Glomerular endothelial cell (primary cell): ENCODE data around the gene ST6GAL1. TPM values are rescaled to one million over a fixed set of nuclear protein-coding genes. Genes with fewer than 3 reads are reported as not detected.
"Not testable (repeated sequence)": the region's sequence is repeated elsewhere in the genome, so short reads cannot be mapped to it uniquely, and the experiment has no call there.

Source experiments
- DNase-seq: peaks from one replicate; pipeline ENCODE4 v3.0.0-alpha.2; 2011; ENCODE audit warnings: low read depth, low spot score; ENCODE audit errors: extremely low read depth
- total RNA-seq: library from RNA; depleted of rRNA; stranded (reverse); fragments of >200 nt; gene quantifications from 2 replicates; pipeline ENCODE4 v1.2.3, GENCODE V29; 2015

The ST6GAL1 gene
- total RNA-seq, 1 donor from 2014 or later, result 81.4 TPM

DNA sequence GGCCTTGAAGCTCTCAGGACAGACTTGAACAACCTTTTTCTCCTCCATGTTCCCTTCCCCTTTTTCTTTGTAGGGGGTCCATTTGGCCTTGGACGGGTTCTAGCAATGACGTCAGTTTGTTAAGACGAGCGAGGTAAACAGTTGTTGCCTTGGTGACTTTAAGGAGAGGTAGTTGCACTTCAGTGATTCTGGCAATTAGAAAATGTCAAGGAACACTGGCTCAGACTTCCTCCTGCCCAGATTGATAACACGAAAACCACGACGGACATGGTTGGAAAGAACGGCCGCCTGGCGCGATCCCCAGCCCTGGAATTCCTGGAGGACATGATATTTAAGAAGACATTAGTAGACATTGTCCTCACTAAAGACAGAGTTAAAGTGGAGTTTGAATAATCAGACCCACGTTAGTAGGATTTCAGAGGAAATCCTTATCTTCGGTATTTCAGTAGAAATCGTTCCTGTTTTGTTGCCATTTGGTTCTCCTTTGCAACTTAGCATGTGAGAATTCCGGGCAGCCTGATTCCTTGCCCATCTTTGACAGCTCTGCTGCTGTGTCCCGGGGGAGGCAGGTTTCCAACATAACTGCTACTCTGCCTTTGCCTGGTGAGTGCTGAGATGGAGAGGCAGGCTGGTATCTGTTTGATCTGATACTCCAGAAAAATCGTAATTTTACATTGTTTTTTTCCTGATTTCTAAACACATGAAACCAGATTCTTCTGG is 87.3 kb downstream of the ST6GAL1 start:
- DNase-seq, result no peak

DNA sequence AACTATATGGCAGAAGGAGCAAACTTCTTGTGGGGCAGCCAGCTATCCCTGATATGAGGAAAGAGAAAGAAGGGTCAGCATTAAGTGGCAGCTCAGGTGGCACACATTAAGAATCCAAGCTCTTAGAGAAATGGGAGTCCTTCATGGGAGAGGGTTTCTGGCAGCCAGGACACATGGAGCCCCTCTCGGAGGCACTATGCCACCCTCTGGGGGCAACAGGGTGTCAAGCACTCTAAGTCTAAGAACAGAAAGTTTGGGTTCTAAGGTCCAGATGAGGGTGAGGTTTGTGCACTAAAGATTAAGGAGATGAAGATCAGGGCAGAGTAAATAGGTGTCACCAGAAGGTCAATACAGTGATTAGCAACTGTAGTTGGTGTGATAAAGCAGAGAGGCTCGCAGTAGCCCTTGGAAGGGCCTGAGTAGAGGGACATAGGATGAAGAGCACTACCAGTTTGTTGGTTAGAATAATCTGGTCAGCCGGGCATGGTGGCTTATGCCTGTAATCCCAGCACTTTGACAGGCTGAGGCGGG is 89.3 kb downstream of the ST6GAL1 start:
- DNase-seq, result no peak

DNA sequence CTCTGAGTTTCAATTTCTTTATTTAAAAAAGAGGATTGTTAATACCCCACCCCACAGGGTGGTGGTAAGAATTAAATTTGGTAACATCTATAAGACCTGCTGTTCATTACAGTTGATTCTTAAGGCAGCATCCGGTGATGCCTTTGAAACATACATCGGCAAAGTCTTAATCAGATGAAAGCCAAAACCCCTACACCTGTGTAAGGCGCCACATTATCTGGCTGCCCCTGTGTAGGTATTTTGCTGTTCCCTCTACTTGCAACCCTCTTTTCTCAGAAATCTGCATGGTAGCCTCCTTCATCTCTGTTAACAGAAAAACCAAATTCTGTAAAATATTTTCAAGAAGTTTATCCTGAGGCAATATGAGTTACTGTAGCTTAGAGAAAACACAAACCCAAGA is 90.0 kb downstream of the ST6GAL1 start:
- DNase-seq, result no peak

DNA sequence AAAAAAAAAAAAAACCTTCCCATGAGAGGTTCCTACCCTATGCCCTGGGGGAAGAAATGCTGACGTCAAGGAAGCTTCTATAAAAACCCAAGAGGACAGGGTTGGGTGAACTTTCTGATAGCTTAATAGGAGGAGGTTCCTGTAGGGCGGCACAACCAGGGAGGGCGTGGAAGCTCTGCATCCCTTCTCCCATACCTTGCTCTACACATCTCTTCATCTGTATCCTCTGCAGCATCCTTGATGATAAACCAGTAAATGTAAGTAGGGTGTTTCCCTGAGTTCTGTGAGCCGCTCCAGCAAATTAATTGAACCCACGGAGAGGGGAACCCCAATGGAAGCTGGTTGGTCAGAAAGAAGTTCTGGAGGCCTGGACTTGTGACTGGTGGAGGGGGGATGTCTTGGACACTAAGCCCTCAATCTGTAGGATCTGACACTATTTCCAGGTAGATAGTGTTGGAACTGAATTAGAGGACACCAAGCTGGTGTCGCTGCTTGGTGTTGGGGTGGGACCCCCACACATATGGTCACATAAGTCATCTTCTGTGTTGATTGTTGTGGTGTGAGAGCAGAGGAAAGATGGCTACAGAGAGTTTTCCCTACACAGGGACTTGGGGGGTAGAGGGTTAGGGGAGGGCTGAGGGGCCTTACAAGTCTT is 91.5 kb downstream of the ST6GAL1 start:
- no peak for DNase-seq

DNA sequence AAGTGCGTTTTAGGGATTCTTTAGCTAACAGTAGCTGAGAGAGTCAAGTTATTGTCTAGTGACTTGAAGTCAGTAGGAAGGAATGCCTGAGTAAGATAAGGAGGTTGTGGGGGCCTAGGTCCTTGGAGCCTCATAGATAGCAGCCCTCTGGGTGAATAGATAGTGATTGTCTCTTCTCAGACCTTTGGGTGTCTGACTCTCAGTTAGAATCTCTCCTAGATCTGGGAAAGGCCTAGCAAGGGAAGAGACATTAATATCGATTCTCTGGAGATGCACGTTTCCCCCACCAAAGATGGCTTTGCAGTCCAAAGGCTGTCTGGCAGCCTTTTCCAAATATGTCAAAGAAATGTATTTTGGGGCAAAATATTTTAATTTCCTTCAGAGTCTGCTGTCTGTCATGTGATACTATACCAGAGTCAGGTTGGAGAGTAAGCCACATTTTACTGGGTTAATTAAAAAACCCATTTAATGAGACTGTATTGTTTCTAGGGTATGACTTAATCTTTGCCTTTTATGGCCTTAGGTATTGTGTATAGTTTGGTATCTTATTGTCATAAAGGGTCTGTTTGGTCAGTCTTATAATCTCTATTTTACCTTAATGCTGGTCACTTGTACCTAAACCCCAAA is 92.2 kb downstream of the ST6GAL1 start:
- no peak for DNase-seq

DNA sequence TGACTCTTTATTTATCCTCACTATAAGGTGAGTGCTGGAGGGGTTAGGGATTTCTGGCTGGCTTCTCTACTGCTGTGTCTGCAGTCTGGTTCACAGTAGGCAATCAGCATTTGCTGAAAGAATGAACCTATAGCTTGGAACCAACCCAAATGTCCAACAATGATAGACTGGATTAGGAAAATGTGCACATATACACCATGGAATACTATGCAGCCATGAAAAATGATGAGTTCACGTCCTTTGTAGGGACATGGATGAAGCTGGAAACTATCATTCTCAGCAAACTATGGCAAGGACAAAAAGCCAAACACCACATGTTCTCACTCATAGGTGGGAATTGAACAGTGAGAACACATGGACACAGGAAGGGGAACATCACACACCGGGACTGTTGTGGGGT is 93.0 kb downstream of the ST6GAL1 start:
- not testable (repeated sequence) for DNase-seq

DNA sequence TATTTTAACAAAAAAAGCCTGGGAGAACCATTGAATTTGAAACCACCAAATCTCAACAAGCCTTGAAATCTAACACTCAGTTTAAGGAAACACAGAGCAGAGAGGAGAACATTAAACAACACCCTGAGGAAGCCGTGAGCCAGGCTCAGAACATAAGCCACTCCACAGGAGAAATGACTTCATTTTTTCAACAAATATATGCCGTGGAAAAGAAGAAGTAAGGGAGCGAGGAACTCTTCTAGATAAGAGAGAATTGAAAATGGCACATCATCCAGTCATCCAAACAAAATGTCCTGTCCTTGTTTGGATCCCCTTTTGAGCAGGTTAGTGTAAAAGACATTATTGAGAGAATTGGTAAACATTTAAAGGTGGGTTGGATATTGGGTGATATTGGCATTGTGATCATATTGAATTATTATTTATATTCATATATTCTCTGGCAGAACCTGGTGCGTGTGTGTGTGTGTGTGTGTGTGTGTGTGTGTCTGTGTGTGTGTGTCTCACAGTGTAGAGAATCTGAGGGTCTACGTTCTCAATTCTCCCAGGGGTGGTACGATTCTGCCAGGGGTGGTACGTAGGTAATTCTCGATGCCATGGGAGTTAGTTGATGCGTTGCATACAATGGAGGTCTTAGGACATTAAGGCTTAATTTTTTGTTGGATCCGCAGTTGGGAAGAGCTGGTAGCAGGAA is 94.4 kb downstream of the ST6GAL1 start:
- DNase-seq, result no peak

DNA sequence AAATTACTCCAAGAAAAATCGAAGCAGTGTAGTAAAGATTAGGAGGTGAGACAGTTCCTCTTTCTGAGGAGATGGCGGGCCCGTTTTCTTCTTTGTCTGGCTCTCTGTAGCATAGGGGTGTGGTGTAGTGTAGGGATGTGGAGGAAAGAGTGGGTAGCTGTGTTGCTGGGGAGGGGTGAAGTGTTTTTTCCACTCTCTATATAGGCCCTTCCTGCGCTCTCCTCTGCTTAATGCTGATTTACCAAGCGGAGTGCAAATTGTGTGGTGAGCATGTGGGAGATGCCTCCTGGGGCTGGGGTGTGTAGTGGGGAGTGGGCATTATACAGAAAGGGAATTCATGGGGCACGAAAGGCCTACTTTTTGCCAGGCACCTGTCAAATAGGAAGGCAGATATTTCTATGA is 94.9 kb downstream of the ST6GAL1 start:
- no peak for DNase-seq

DNA sequence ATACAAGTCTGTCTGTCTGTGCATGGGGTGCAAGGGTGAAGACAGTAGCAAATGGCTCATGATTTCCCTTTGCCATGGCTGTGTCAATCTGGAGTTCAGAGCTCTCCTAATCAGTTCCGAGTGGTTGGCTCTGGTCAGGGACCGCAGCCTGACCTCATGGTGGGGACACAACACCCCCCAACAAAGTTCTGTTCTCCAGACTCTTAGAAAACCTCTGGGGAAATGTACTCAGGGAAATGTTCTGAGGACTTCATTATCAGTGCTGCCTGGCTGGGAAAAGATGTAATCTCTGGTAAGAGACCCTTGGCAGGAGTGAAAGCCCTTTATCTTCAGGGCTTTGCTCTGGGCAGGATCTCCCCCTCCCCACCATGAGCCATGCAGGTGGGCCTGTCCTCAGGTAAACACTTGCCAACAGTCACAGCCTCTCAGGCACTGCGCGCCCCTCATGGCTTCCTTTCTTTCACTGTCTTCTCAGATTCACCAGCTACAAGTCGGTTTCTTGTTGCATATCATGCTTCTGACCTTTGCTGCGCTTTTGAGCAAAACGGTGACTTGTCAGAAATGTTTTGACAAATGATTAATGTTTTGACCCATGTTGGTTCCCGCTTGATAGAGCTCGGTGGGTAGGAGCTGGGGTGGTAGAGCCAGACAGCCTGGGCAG is 95.5 kb downstream of the ST6GAL1 start:
- DNase-seq, result no peak

DNA sequence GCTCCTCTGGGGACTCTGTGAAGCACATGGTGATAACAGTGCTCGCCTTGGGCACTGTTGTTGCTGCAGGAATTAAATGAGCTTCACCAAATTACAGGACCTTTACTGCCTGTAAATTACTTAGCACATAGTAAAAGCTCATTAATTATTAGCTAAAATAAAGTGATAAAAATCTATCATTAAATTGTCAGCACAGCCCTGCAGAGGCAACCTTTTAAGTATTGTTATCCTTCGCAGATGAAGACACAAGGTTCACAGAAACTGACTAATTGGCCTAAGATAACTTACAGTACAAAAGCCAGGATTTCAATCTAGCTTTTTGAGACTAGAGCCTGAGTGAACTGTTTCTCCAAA is 96.0 kb downstream of the ST6GAL1 start:
- DNase-seq, result no peak

DNA sequence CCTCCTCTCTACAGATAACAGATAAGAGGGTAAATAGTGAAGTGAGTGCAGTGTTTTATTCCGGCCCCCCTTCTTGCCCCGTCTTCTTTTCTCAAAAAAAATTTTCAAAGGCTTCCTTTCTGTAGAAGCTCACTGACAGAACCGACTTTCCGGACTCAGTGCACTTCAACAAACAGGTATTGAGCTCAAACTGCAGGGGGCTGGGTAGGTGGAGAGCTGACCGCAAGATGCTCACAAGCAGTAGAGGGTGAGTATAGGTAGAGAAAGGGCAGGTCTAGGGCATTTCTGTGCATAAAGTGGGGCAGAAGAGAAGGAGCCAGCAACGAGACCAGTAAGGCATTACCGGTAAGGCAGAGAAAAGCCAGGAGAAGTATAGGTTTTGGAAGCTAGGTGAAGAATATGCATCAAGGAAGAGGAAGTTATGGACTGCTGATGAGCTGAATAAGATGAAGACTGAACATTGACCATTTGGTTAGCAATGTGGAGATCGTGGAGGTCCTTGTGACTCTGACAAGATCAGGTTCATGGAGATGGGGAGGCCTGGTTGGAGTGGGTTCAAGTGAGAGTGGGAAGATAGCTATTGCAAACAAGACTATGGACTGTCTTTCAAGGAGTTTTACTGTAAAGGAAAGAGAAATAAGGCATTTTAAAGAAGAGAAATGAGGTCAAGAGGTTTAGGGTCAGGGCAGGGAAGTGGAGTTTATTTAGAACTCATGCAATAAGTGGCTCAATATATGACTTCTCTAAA is 97.4 kb downstream of the ST6GAL1 start:
- no peak for DNase-seq

DNA sequence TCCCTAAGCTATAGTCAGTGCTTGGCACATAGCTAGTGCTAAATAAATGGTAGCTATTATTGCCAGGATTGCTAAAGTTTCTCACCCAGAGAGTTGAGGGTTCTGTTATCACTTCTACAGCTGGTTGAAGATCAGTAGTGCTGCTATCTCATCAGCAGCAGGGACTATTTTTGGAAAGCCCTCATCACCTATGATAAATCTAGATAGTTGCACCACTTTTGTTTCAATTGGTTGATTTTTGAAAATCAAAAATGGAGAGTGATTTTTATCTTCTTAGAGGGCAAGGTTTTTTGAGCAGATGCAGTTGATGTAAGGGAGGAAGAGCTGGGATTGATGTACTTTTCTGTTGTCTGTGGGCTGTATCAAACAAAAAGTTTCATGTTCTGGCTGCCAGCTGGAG is 101.6 kb downstream of the ST6GAL1 start:
- no peak for DNase-seq

DNA sequence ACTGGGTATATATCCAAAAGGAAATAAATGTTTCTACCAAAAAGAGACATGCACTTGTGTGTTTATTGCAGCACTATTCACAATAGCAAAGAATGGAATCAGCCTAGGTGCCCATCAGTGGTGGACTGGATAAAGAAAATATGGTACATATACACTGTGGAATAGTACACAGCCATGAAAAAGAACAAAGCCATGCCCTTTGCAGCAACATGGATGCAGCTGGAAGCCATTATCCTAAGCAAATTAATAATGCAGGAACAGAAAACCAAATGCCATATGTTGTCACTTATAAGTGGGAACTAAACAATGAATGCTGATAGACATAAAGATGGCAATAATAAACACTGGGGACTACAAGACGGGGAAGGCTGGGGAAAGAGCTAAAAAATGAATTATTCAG is 106.1 kb downstream of the ST6GAL1 start:
- no peak for DNase-seq

DNA sequence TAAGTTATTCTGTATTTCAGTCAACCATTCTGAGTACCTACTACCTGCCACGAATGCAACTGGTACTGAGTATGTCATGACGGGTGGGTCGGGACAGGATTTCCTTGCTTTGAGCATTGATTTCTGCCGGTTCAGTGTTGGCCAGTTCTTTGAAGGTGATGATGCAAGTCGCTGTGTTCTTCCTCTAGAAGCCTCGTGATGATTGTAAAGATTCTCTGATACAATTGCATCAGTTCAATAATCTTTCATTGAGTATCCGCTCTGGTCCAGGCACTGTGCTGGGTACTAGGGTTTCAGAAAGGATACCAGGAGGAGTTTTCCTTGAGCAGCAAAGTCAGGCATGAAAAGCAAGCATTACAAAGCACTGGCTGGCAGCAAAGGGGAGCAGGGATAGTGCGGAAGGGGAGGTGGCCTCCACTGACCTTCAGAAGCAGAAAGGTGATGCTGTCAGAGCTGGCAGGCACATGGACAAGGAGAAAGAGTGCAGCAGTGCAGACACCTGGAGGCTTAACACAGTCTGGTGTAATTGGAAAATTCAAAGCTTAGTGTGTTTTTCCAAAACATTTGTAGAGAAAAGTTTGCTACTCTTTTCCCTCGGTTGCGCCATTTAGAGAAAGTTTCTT is 108.9 kb downstream of the ST6GAL1 start:
- DNase-seq, result no peak

DNA sequence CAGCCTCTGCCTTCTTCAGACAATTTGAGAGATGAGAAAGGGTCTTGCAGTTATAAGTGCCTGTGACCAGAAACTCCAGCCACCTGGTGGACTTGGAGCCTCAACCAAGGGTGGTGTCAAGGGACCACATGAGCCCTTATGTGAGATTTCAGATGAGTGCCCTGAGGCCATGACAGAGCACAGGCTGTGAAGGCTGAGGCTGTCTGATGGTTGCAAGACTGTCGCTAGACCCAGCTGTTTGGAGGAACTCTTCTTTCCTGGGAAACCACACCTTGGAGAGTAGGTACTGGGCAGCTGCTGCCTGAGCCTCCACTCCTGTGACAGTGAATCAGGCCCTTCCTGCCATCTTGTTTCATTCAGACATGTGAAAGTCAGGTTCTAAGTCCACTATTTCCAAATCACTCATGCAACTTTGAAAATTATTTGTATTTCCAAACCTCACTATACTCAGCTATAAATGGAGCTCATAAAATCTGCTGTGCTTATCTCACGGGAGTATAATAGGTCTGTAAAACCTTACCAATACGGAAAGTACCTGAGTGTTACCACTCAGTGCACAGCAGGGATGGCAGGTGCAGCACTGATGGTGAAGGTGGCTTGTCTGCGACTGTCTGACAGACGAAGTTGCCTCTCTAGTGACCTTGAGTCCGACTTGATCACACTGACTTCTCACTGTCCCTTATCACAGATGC is 109.5 kb downstream of the ST6GAL1 start:
- DNase-seq, result no peak

DNA sequence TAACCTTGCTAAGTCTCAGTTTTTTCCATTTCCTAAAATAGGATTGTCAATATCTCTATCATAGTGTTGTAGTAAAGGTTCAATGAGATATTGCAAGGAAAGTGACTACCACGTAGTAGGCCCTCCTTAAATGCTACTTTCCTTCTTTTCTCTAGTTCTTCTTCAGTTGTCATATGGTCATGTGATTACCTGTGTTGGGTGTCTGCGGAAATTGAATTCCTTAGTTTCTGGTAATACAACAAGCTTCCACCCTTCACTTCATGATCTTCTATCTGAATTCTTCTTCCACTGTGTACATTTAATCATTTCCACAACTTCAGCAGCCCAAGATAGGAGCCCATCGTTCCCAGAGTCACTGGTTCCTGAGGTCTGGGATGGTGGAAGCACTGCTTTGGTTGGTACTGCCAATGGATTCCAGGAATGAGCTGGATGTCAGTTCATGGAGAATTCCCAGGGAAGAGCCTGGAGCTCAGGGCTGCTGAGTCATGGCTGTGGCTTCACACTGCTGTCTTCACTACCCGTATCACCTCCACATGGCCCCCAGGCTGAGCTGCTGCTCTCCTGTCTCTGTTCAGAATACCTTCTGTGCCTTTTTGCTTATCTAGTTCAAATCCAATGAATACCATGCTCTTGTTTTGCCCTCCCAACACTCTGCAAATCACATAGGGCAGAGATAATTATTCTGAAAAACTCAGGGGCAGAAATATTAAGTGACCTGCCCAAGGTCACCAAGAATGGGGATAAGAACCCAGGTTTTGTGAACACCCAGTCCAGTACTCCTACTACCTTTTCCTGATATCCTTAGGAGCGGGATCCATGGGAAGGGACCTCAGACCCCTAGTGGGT is 110.4 kb downstream of the ST6GAL1 start:
- no peak for DNase-seq

DNA sequence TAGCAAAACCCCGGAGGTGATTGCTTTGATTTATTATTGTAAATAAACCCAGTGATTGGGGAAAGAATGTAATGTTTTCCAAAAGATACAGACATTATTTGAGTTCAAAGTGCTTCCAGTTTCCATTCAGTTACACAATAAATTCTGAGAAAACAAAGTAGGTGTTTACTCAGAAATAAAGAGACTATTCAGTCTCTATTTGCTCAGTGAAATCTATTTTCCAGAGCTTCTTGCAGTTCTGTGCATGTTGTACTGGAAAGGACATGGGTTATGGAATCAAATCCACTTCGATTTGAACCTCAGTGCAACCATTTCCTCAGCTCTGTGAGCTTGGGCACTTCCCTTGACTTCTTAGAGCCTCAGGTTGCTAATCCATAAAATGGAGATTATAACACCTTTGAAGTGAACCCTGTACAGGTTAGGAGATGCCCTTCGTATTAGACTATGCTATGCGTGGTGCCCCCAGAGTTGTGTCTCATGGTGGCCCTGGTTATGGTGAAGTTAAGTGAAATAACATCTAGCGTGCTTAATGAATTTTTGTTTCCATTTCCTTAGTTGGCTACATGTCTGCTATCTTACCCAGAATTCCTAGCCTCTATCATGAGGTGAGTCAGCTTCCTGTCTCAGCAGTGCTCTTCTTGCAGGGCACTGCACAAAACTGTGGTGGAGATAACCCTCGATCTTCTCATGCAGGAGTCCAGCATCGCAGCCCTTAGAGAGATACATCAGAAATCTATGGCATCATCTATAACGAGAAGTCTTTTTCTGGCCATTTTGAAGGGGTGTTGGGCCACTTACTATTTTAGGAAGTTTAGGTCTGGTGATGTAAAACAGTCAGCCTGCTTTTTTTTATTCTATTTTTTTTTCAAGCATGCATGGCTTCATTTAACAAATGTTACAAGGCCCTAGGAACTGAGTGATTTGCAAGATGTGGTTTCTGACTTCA is 111.3 kb downstream of the ST6GAL1 start:
- DNase-seq, result no peak
